GM12878 (cell line): ENCODE results near the gene STK39. TPM values are rescaled to one million over a fixed set of nuclear protein-coding genes. Genes with fewer than 3 reads are reported as not detected.

Experiments used
- ATAC-seq: fragments of 200-7000 bp; cut with Tn5 transposase; 3 replicates; pipeline ENCODE4 v1.9.1; 2020; ENCODE audit warnings: mild to moderate bottlenecking, moderate library complexity
- BruUV-seq: library from RNA; stranded (reverse); fragments of 400-500 nt; replicated peaks from 2 replicates; lab custom pipeline; 2021; lab: Mats Ljungman, UMichigan
- CTCF ChIA-PET: fragments of 300-600 bp; sonication (Branson Sonifier 250); formaldehyde crosslinking; extraction: SDS; loops from one replicate; lab custom pipeline; 2021; ENCODE audit warnings: inconsistent platforms; lab: Yijun Ruan, JAX
- POLR2A ChIA-PET: fragments of 350-600 bp; formaldehyde crosslinking; extraction: SDS; loops from one replicate; lab custom pipeline; 2021; ENCODE audit warnings: inconsistent platforms; lab: Charles Lee
- RAD21 ChIA-PET: fragments of 300-600 bp; sonication (Branson Sonifier 250); formaldehyde crosslinking; loops from one replicate; lab custom pipeline; 2023; ENCODE audit warnings: antibody characterized with exemption; ENCODE audit not compliant: unreplicated experiment; lab: Charles Lee
- SMC1A ChIA-PET: fragments of 300-600 bp; sonication (Branson Sonifier 250); formaldehyde crosslinking; loops from one replicate; lab custom pipeline; 2023; ENCODE audit not compliant: unreplicated experiment, uncharacterized antibody; lab: Charles Lee
- DNase-seq: peaks from one replicate; pipeline ENCODE4 v3.0.0-alpha.2; 2011; ENCODE audit warnings: low read depth, low spot score
- FAIRE-seq: peaks from 3 replicates; lab custom pipeline; 2011; peaks lifted over from hg19 to GRCh38; lab: Jason Lieb, UNC
- H2AFZ ChIP-seq: 2 replicates; pipeline ENCODE4 v1.6.0; 2011; ENCODE audit warnings: low read depth, low read length, control low read depth; ENCODE audit not compliant: control insufficient read depth
- H3K27ac ChIP-seq: 2 replicates; pipeline ENCODE4 v1.5.1; 2011; ENCODE audit warnings: control low read depth; ENCODE audit not compliant: control insufficient read depth, insufficient read depth
- H3K27me3 ChIP-seq, 2 experiments: replicated peaks in 1 of 2; 2 replicates each; pipeline versions ENCODE4 v1.6.0 to v1.6.1; 2011; ENCODE audit warnings: low read length in 1 of 2; ENCODE audit not compliant: control insufficient read depth in 2 of 2, insufficient read depth in 2 of 2
- H3K36me3 ChIP-seq, 2 experiments: 2 replicates each; pipeline ENCODE4 v1.5.1; 2011; ENCODE audit warnings: low read length in 1 of 2; ENCODE audit not compliant: control insufficient read depth in 2 of 2, insufficient read depth in 2 of 2
- H3K4me1 ChIP-seq: 2 replicates; pipeline ENCODE4 v1.6.1; 2011; ENCODE audit warnings: mild to moderate bottlenecking, low read length, moderate library complexity, mixed read lengths; ENCODE audit not compliant: control insufficient read depth, insufficient read depth
- H3K4me2 ChIP-seq: 2 replicates; pipeline ENCODE4 v1.6.0; 2011; ENCODE audit warnings: control low read depth; ENCODE audit not compliant: control insufficient read depth, insufficient read depth
- H3K4me3 ChIP-seq: fragments of 200-600 bp; sonication (generic); 2 replicates; pipeline ENCODE4 v1.5.1; 2016
- H3K79me2 ChIP-seq: 2 replicates; pipeline ENCODE4 v1.6.0; 2011; ENCODE audit warnings: low read length; ENCODE audit not compliant: control insufficient read depth, insufficient read depth
- H3K9ac ChIP-seq: 2 replicates; pipeline ENCODE4 v1.8.0; 2011; ENCODE audit warnings: low read length, control low read depth, mixed read lengths; ENCODE audit not compliant: control insufficient read depth, insufficient read depth
- H3K9me3 ChIP-seq: replicated peaks from 3 replicates; pipeline ENCODE4 v1.5.1; 2011; ENCODE audit warnings: mild to moderate bottlenecking, low read length; ENCODE audit not compliant: control insufficient read depth, insufficient read depth
- H4K20me1 ChIP-seq: 2 replicates; pipeline ENCODE4 v1.6.0; 2011; ENCODE audit not compliant: control insufficient read depth, insufficient read depth
- CBFB ChIP-seq: IDR thresholded peaks from 2 replicates; pipeline ENCODE4 v1.6.1; 2016; ENCODE audit warnings: antibody characterized with exemption, low read depth
- CREB1 ChIP-seq: IDR thresholded peaks from 2 replicates; pipeline ENCODE4 v1.6.1; 2012; ENCODE audit warnings: low read depth, mild to moderate bottlenecking, inconsistent platforms
- FOS ChIP-seq: IDR thresholded peaks from 3 replicates; pipeline ENCODE4 v1.6.1; 2011; ENCODE audit warnings: borderline replicate concordance; ENCODE audit not compliant: insufficient read length; ENCODE audit errors: extremely low read depth
- FOXK2 ChIP-seq: fragments of 450-650 bp; IDR thresholded peaks from 2 replicates; pipeline ENCODE4 v1.6.1; 2017; ENCODE audit warnings: mild to moderate bottlenecking, moderate library complexity
- KLF5 ChIP-seq: fragments of 450-650 bp; IDR thresholded peaks from 2 replicates; pipeline ENCODE4 v1.6.1; 2014; ENCODE audit warnings: mild to moderate bottlenecking; ENCODE audit not compliant: partially characterized antibody
- MAX ChIP-seq: IDR thresholded peaks from 2 replicates; pipeline ENCODE4 v1.6.1; 2012; ENCODE audit warnings: low read depth, low read length, improper control_type of control experiment
- PML ChIP-seq: IDR thresholded peaks from 2 replicates; pipeline ENCODE4 v1.6.1; 2012; ENCODE audit warnings: low read length, inconsistent platforms
- RELB ChIP-seq: fragments of 450-650 bp; IDR thresholded peaks from 2 replicates; pipeline ENCODE4 v1.6.1; 2017; ENCODE audit warnings: low read depth, mild to moderate bottlenecking, moderate library complexity
- SMC3 ChIP-seq: IDR thresholded peaks from 2 replicates; pipeline ENCODE4 v1.6.1; 2011; ENCODE audit warnings: low read length, improper control_type of control experiment, borderline replicate concordance
- WRNIP1 ChIP-seq: IDR thresholded peaks from 2 replicates; pipeline ENCODE4 v1.6.1; 2011; ENCODE audit warnings: low read depth, low read length, improper control_type of control experiment, borderline replicate concordance
- YY1 ChIP-seq: IDR thresholded peaks from 2 replicates; pipeline ENCODE4 v1.6.1; 2011; ENCODE audit warnings: low read depth, mild to moderate bottlenecking, low read length
- ZNF24 ChIP-seq: fragments of 450-650 bp; IDR thresholded peaks from 2 replicates; pipeline ENCODE4 v1.6.1; 2017; ENCODE audit warnings: antibody characterized with exemption, mild to moderate bottlenecking
- WGBS: methylation state at CpG from one replicate; pipeline ENCODE4 v1.1.6; 2016; ENCODE audit warnings: low lambda C conversion rate; ENCODE audit not compliant: insufficient replicate concordance, insufficient coverage; ENCODE audit errors: missing lambda C conversion rate; 5-methylcytosine and 5-hydroxymethylcytosine counted together
- in situ Hi-C: fragments of 300-500 bp; cut with MboI; formaldehyde crosslinking; loops from 9 replicates; pipeline ENCODE4 v1.14.3; 2018; ENCODE audit warnings: mixed read lengths
- intact Hi-C: fragments of 100-400 bp; cut with micrococcal nuclease; formaldehyde crosslinking; loops from one replicate; pipeline ENCODE4 v1.14.2; 2022; ENCODE audit not compliant: unreplicated experiment
- polyA plus RNA-seq, 11 experiments: library from polyadenylated mRNA; depleted of rRNA in 4 of 11; unstranded in 6 of 11; stranded (reverse) in 5 of 11; fragments of >200 nt; fragmentation: Nextera tagmentation in 4 of 11; fragmentation: Illumina TruSeq in 1 of 11; extraction: Ambion mirVana in 4 of 11; extraction: Trizol in 1 of 11; gene quantifications; 1 replicate in 1 of 11; 2 replicates in 10 of 11; pipeline versions ENCODE4 v1.2.1 to v1.2.3, GENCODE V29; 2011 to 2016; ENCODE audit warnings: inconsistent platforms in 2 of 11, missing spikeins in 2 of 11, low read depth in 1 of 11
- total RNA-seq, 4 experiments: library from RNA; depleted of rRNA in 3 of 4; stranded (reverse); fragments of >200 nt in 3 of 4; fragmentation: Illumina TruSeq in 1 of 4; extraction: Trizol in 1 of 4; gene quantifications; 2 replicates each; pipeline versions ENCODE4 v1.2.1 to v1.2.3, GENCODE V29; 2013 to 2021

The STK39 gene
- total and polyA plus RNA-seq, 10 of the 15 experiments (the other 5 are each of a cell fraction or from before 2014, with no cell fraction given): 0.03 to 0.21 (median 0.07) TPM; not detected in 5

- no peaks in the 10 kb centered on the region for H3K79me2 ChIP-seq
- H3K9me3 ChIP-seq: no peaks in the 10 kb centered on the region
- H3K27me3 ChIP-seq: peaks cover 0 to 2% of the 10 kb centered on the region in 2 experiments; a peak in 2 of 4 replicates
- in situ Hi-C loops: no loop called here
- TF ChIP-seq FOXK2: no peak
- no peak for TF ChIP-seq MAX
- no peak for TF ChIP-seq FOS
- no peak for TF ChIP-seq CREB1
- TF ChIP-seq PML: no peak
- TF ChIP-seq RELB: no peak
- no peak for TF ChIP-seq CBFB
- no peak for TF ChIP-seq KLF5
- no peak for TF ChIP-seq WRNIP1
- TF ChIP-seq ZNF24: no peak
- TF ChIP-seq YY1: no peak
- no peak for TF ChIP-seq SMC3
- TF ChIP-seq, all 136 proteins: peak for 0
- ChIA-PET SMC1A (no interaction called here), RAD21 (no interaction called here), POLR2A (no interaction called here), CTCF (interaction anchor here (1.2 kb wide), 1 partner anchor 39 kb away, joined by 4 read pairs; no protein-coding TSS in a partner anchor)
- no peak overlapping the region for H3K9ac ChIP-seq
- FAIRE-seq (no peak), ATAC-seq (no peak), DNase-seq (no peak)
- no peak overlapping the region for H2AFZ ChIP-seq
- H4K20me1 ChIP-seq: no peaks in the 10 kb centered on the region
- 66% methylated on average over 3 of the region's 3 CpGs for WGBS
- H3K4me2 ChIP-seq: no peak overlapping the region
- no peak overlapping the region for H3K4me3 ChIP-seq
- no TSS peak for BruUV-seq
- H3K36me3 ChIP-seq: no peaks in the 10 kb centered on the region
- no peak overlapping the region for H3K27ac ChIP-seq
- H3K4me1 ChIP-seq: no peaks in the 10 kb centered on the region
- intact Hi-C loops: no loop called here
These were observed 90.3 kb downstream of the STK39 start for GRCh38 chr2:168157070-168157469.
